CD4-positive, alpha-beta T cell treated with Interleukin-15 for 4 hours (primary cell): ENCODE results near the gene LPP.
"Not testable (repeated sequence)": the region's sequence is repeated elsewhere in the genome, so short reads cannot be mapped to it uniquely, and the experiment has no call there.

Source experiments
- DNase-seq: peaks from one replicate; pipeline ENCODE4 v3.0.0-alpha.2; 2020; ENCODE audit warnings: low spot score

The LPP gene, protein sequence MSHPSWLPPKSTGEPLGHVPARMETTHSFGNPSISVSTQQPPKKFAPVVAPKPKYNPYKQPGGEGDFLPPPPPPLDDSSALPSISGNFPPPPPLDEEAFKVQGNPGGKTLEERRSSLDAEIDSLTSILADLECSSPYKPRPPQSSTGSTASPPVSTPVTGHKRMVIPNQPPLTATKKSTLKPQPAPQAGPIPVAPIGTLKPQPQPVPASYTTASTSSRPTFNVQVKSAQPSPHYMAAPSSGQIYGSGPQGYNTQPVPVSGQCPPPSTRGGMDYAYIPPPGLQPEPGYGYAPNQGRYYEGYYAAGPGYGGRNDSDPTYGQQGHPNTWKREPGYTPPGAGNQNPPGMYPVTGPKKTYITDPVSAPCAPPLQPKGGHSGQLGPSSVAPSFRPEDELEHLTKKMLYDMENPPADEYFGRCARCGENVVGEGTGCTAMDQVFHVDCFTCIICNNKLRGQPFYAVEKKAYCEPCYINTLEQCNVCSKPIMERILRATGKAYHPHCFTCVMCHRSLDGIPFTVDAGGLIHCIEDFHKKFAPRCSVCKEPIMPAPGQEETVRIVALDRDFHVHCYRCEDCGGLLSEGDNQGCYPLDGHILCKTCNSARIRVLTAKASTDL

GRCh38 chr3:188154014-188154808 is at the start of gene LPP:
LPP (plus strand) TSS chr3:188154157; CDS start chr3:188406121, 251,964 bp downstream.
- DNase-seq, result peak; percentile 88

DNA sequence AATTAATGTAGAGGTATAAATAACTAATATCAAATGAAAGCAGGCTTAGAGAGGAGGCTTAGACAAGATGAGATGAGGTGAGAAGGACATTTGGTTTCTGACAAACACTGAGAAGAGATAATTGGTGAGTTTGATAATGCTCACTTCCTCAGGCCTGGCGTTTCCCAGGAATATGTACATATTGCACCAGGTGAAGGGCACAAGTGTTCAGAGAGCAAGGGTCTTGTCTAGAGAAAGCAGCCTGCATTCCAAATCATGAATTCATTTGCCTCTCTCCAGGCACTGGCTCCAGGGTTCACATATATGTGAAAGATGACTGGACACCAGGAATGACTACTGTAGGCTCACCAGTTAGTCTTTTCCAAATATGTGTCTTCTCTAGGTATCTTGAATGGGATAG is 48.0 kb upstream of the LPP start:
- no peak for DNase-seq

- no peak for DNase-seq
Observed at GRCh38 chr3:188106454-188106853, 47.5 kb upstream of the LPP start.

- DNase-seq, result no peak
Observed at GRCh38 chr3:188106887-188107830, 46.8 kb upstream of the LPP start.

DNA sequence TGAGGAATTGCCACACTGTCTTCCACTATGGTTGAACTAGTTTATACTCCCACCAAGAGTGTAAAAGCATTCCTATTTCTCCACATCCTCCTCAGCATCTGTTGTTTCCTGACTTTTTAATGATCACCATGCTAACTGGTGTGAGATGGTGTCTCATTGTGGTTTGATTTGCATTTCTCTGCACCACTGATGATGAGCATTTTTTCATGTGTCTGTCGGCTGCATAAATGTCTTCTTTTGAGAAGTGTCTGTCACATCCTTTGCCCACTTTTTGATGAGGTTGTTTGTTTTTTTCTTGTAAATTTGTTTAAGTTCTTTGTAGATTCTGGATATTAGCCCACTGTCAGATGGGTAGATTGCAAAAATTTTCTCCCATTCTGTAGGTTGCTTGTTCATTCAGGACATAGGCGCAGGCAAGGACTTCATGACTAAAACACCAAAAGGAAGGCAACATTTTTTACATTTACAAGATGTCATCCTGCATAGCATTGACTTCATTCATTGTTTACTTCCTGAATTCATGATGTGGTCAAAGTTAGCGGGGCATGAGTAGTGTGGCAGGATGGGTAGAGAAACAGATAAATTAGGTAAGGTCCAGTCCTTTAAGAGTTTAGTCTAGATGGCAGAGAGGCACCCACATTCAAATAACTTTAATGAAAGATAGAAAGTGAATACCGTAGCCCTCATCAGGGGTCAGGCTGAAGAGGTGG is 45.1 kb upstream of the LPP start:
- DNase-seq, result no peak

DNA sequence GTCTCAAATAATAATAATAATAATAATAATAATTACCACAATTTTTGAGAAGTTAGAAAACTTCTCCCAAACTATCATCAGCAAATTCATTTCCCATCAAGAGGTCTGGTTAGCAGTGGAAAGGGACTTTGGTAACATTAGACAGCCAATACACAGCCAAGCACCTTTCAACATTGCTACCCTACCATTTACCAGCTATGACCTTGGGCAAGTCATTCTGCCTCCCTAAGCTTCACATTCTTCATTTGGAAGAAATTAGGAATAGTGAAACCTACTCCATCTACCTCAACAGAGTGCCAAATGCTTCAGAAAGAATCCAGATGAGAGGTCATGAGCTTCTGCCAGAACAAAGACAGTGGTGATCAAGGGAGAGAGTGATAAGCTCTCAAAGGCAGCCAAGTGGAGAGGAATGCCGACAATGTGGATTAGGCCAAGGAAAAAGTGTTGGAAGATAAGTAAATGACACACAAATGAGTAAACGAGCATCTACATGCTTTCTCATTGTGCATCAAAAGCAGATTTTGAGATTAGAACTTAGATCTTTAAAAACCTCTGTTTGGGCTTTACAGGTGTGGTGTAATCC is 42.9 kb upstream of the LPP start:
- no peak for DNase-seq

DNA sequence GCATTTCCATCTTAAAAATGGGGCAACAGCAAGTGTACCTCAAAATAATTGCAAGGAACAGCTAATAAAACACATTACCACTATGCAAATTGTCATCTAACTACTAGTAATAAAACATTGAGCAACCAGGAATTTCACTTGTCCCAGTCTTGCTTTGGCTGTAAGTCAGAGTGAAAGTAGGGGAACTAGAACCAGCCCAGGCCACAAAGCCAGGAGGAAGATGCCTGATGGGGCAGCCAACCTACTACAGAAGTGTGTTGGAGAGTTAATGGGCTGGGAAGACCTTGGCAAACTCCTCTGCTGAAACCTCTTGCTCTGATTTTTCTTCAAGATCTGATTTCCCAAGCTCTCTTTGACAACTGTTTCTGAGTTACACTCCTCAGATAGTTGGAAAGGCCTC is 40.2 kb upstream of the LPP start:
- no peak for DNase-seq

DNA sequence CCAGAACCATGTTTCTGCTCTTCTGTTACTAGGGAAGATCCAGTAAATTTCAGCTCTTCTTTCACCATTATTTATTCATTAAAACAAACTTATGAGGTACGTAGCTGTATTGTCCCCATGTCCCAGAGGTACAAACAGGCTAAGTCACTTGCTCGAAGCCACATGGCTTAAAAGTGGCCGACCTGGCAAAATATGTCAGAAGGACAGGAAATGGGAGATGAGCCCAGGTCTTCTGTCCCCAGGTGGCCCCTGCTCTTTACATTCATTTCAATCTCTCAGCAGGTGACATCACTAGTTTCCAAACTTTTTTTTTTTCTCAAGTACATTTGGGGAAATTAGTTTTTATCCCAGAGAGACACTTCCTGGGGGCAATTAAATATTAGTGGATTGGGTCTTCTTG is 34.1 kb upstream of the LPP start:
- no peak for DNase-seq

DNA sequence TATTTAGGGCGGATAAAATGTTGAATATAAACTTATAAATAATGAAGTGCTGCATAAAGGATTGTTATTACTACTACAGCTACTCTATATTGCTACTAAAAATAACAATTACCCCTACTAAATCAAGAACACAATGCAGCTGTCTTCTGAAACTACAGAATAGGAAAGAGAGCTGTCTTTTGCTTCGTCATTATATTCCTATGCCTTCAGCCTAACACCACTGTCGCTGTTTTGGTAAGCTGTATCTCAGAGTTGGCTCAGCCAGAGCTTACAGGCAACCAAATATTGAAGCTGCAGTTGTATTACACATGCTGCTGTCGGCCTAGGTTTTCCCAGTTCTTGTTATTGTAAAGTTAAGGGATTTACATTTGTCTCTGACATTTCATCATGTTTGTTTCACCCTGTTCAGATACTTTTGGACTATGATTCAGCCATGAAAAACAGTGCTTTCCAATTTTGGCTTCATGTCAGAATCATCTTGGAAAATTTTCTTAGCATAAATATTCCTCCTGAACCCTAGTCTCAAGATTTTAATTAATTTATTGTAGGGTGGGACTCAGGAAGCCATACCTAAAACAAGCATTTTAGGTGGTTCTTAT is 31.3 kb upstream of the LPP start:
- no peak for DNase-seq

DNA sequence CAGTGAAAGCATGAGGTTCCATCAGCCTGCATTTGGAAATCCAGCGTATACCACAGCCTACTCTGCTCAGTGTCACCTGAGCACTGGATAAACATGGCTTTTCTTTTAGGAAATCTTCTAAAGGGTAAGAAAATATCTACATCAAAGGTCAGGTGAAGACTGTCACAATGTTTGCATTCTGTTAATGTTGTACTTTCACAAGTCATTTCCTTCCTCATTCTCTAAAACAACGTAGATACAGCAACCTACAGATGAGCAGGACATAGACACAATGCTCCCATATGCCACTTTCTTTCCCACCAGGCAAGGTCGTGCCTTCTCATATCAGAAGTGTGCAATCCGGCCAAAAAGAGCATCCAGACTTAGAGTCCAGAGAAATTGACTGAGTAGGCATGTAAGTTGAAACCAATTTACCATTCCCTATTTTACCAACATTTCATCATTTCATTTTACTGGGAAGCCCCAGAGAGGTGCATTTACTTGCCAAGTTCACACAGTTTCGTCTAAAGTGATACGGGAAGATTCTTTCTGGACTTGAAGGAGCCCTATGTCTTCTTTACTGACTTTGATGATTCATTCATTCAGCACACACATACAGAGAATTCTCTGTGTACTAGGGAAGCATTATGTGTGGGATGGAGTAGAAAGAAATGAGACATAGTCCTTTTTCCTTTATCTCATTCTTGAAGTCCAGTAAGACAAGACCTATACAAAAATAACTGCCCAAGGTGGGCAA is 30.6 kb upstream of the LPP start:
- no peak for DNase-seq

DNA sequence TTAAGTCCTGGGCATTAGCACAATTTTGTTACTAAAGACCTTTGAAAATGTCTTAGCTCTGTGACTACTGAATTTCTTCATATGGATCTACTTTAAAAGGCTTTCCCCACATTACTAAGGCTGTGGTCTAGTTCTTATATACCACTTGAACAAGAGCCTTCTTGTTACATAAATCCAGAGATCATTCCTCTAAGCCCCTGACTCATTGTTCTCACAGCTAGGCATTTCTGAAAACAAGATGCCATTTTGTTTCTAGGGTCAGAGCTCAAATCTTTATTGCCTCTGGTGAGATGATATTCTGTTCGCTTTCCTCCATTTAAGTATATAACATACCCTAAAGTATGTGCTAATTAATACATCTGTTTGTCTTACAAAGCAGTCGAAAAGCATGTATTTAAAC is 29.8 kb upstream of the LPP start:
- no peak for DNase-seq

GRCh38 chr3:188125076-188125475 is 28.9 kb upstream of the LPP start:
- no peak for DNase-seq

GRCh38 chr3:188126276-188126675 is 27.7 kb upstream of the LPP start:
- no peak for DNase-seq

DNA sequence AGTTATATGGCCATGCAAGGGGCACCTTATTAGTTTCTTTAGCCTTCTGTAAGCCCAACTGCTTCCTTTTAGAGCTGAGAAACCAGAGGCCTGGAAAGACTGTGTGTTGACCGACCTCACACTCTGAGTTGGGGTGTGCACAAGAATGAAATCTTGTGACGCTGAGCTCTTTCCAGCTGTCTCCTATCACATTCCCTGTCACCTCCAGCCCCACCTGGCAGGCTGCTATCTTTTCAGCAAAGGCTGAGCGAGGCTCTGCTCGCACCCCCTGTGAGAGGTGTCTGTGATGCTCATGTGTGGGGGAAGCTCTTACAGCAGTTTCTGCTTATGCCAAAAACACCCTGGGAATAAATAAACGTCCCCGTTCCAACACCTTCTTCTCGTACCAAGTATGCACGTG is 27.0 kb upstream of the LPP start:
- no peak for DNase-seq

DNA sequence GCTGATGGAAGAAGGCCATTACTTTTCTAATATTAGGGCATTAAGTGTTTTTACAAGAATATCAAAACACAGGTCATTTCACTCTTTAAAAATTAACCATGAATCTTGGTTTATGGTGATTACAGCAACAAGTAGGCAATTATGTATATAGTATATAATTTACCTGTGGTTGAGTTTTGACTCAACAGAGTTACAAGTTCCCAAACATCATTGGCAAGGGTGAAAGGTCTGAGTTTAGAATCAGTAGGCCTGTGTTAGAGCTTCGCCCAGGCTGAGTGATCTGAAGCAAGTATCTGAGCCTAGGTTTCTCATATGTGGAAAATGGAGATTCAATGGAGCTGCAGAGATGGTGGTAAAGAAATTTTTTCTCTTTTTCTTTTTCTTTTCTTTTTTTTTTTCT is 25.1 kb upstream of the LPP start:
- DNase-seq, result no peak

GRCh38 chr3:188131023-188131422 is 22.9 kb upstream of the LPP start:
- not testable (repeated sequence) for DNase-seq

- DNase-seq, result no peak
Observed at GRCh38 chr3:188133219-188133618, 20.7 kb upstream of the LPP start.

GRCh38 chr3:188133646-188134045 is 20.3 kb upstream of the LPP start:
- DNase-seq, result no peak

GRCh38 chr3:188134079-188134478 is 19.9 kb upstream of the LPP start:
- DNase-seq, result no peak

- DNase-seq, result no peak
Observed at GRCh38 chr3:188134856-188135255, 19.1 kb upstream of the LPP start.
